GM23248 (cell line): ENCODE data around the gene ACTN2. TPM values are rescaled to one million over a fixed set of nuclear protein-coding genes. Genes with fewer than 3 reads are reported as not detected.

Experiments used
- DNase-seq: peaks from one replicate; pipeline ENCODE4 v3.0.0-alpha.2; 2015
- H2AFZ ChIP-seq: fragments of 200-600 bp; sonication (generic); 2 replicates; pipeline ENCODE4 v1.6.1; 2016; ENCODE audit warnings: antibody characterized with exemption
- H3F3A ChIP-seq: fragments of 200-600 bp; sonication (generic); 2 replicates; pipeline ENCODE4 v1.6.1; 2016; ENCODE audit warnings: mild to moderate bottlenecking, antibody characterized with exemption, mixed run types; ENCODE audit not compliant: insufficient read depth
- H3K27ac ChIP-seq: fragments of 200-600 bp; sonication (generic); 2 replicates; pipeline ENCODE4 v1.5.1; 2016; ENCODE audit warnings: mild to moderate bottlenecking
- H3K27me3 ChIP-seq: fragments of 200-600 bp; sonication (generic); replicated peaks from 2 replicates; pipeline ENCODE4 v1.6.1; 2016; ENCODE audit warnings: mild to moderate bottlenecking; ENCODE audit not compliant: insufficient read depth
- H3K36me3 ChIP-seq: fragments of 200-600 bp; sonication (generic); 2 replicates; pipeline ENCODE4 v1.6.1; 2016; ENCODE audit warnings: low read depth, mild to moderate bottlenecking
- H3K4me1 ChIP-seq: fragments of 200-600 bp; sonication (generic); 2 replicates; pipeline ENCODE4 v1.6.1; 2016; ENCODE audit warnings: mild to moderate bottlenecking; ENCODE audit not compliant: insufficient read depth
- H3K4me2 ChIP-seq: fragments of 200-600 bp; sonication (generic); one replicate; pipeline ENCODE4 v1.6.1; 2016; ENCODE audit warnings: mild to moderate bottlenecking; ENCODE audit not compliant: unreplicated experiment
- H3K4me3 ChIP-seq: fragments of 200-600 bp; sonication (generic); 2 replicates; pipeline ENCODE4 v1.5.1; 2016; ENCODE audit warnings: mild to moderate bottlenecking
- H3K79me2 ChIP-seq: fragments of 200-600 bp; sonication (generic); 2 replicates; pipeline ENCODE4 v1.6.1; 2016; ENCODE audit warnings: mild to moderate bottlenecking; ENCODE audit not compliant: insufficient read depth
- H3K9ac ChIP-seq: fragments of 200-600 bp; sonication (generic); 2 replicates; pipeline ENCODE4 v1.6.1; 2016; ENCODE audit warnings: mild to moderate bottlenecking
- H3K9me2 ChIP-seq: fragments of 200-600 bp; sonication (generic); 2 replicates; pipeline ENCODE4 v1.6.1; 2016; ENCODE audit warnings: mixed run types, mild to moderate bottlenecking, moderate library complexity; ENCODE audit not compliant: insufficient read depth
- H3K9me3 ChIP-seq: fragments of 200-600 bp; sonication (generic); one replicate; pipeline ENCODE4 v1.6.1; 2017; ENCODE audit warnings: low read depth
- H4K20me1 ChIP-seq: fragments of 200-600 bp; sonication (generic); 2 replicates; pipeline ENCODE4 v1.6.0; 2016; ENCODE audit not compliant: insufficient read depth
- EZH2 ChIP-seq: fragments of 200-600 bp; sonication (generic); IDR thresholded peaks from 2 replicates; pipeline ENCODE4 v1.6.1; 2018; ENCODE audit warnings: antibody characterized with exemption, mild to moderate bottlenecking; ENCODE audit not compliant: insufficient read depth, poor library complexity, severe bottlenecking
- EZH2phosphoT487 ChIP-seq: fragments of 200-600 bp; sonication (generic); IDR thresholded peaks from 2 replicates; pipeline ENCODE4 v1.6.1; 2018; ENCODE audit warnings: antibody characterized with exemption, moderate library complexity, mild to moderate bottlenecking, low read depth; ENCODE audit not compliant: insufficient read depth
- WGBS, 2 experiments: methylation state at CpG; one replicate each; pipeline ENCODE4 v1.1.6; 2015 to 2017; ENCODE audit warnings: low lambda C conversion rate in 2 of 2, low coverage in 1 of 2; ENCODE audit errors: missing lambda C conversion rate in 2 of 2; 5-methylcytosine and 5-hydroxymethylcytosine counted together
- in situ Hi-C: fragments of 300-500 bp; cut with MboI; formaldehyde crosslinking; loops from 2 replicates; pipeline ENCODE4 v1.15.0; 2020
- polyA plus RNA-seq: library from polyadenylated mRNA; unstranded; fragments of >200 nt; fragmentation: Nextera tagmentation; extraction: Ambion mirVana; gene quantifications from 2 replicates; pipeline ENCODE4 v1.2.1, GENCODE V29; 2016
- total RNA-seq: library from RNA; depleted of rRNA; stranded (reverse); fragments of >200 nt; shearing (Covaris generic); gene quantifications from 2 replicates; pipeline ENCODE4 v1.2.3, GENCODE V29; 2014

ACTN2 gene
- total and polyA plus RNA-seq, 2 experiments from 2014 or later: not detected

- H3K79me2 ChIP-seq: no peaks in the 10 kb centered on the region
- no peak for DNase-seq
- H3K36me3 ChIP-seq: no peaks in the 10 kb centered on the region
- peaks cover 3% of the 10 kb centered on the region; the same call in 1 of the 2 replicates for H3K4me1 ChIP-seq
- in situ Hi-C loops: loop anchor here (10.0 kb wide), 1 partner anchor 627 kb away; no protein-coding TSS in a partner anchor
- H3K9ac ChIP-seq: no peak overlapping the region
- WGBS, 2 experiments: 80 to 87% methylated on average over 2 of the region's 2 CpGs
- H3K9me3 ChIP-seq: no peaks in the 10 kb centered on the region
- H3K4me2 ChIP-seq: no peak overlapping the region
- TF ChIP-seq EZH2phosphoT487: no peak
- no peak for TF ChIP-seq EZH2
- H3K4me3 ChIP-seq: no peak overlapping the region
- no peaks in the 10 kb centered on the region for H4K20me1 ChIP-seq
- H3F3A ChIP-seq: no peaks in the 10 kb centered on the region
- H3K27ac ChIP-seq: no peak overlapping the region
- H3K9me2 ChIP-seq: no peaks in the 10 kb centered on the region
- H3K27me3 ChIP-seq: no peaks in the 10 kb centered on the region
- H2AFZ ChIP-seq: no peak overlapping the region
Measured at GRCh38 chr1:236757640-236758039, 71.3 kb downstream of the ACTN2 start.

GRCh38 chr1:236759252-236759859 is 73.1 kb downstream of the ACTN2 start:
- Histone ChIP-seq H3K36me3 (no peaks in the 10 kb centered on the region), H3K9ac (no peak overlapping the region), H3K4me1 (peaks cover 5% of the 10 kb centered on the region; the same call in 1 of the 2 replicates), H3K9me2 (no peaks in the 10 kb centered on the region), H3K4me3 (no peak overlapping the region), H3K4me2 (no peak overlapping the region), H4K20me1 (no peaks in the 10 kb centered on the region), H3K27ac (no peak overlapping the region), H2AFZ (peak overlapping the region; percentile 62; the same call in 1 of the 2 replicates), H3K27me3 (no peaks in the 10 kb centered on the region), H3K79me2 (no peaks in the 10 kb centered on the region), H3F3A (no peaks in the 10 kb centered on the region), H3K9me3 (no peaks in the 10 kb centered on the region)
- peak; percentile 56 for DNase-seq
- 33 to 38% methylated on average over 3 of the region's 3 CpGs for WGBS, 2 experiments
- in situ Hi-C loops: loop anchor here (10.0 kb wide), 1 partner anchor 625 kb away; no protein-coding TSS in a partner anchor
- TF ChIP-seq EZH2 (no peak), EZH2phosphoT487 (no peak)

GRCh38 chr1:236760480-236760879 is 74.2 kb downstream of the ACTN2 start:
- H3K9me3 ChIP-seq: no peaks in the 10 kb centered on the region
- WGBS, 2 experiments: 68 to 75% methylated on average over 6 of the region's 6 CpGs
- in situ Hi-C loops: no loop called here

GRCh38 chr1:236760986-236761385 is 74.7 kb downstream of the ACTN2 start:
- H3K36me3 ChIP-seq: no peaks in the 10 kb centered on the region
- no peak overlapping the region for H2AFZ ChIP-seq
- H3K27ac ChIP-seq: no peak overlapping the region
- no peak overlapping the region for H3K4me2 ChIP-seq
- in situ Hi-C loops: no loop called here
- H4K20me1 ChIP-seq: no peaks in the 10 kb centered on the region
- no peaks in the 10 kb centered on the region for H3K9me2 ChIP-seq
- no peaks in the 10 kb centered on the region for H3K79me2 ChIP-seq
- no peak for DNase-seq
- H3K4me3 ChIP-seq: no peak overlapping the region
- H3F3A ChIP-seq: no peaks in the 10 kb centered on the region
- TF ChIP-seq EZH2 (no peak), EZH2phosphoT487 (no peak)
- no peaks in the 10 kb centered on the region for H3K27me3 ChIP-seq
- 86 to 88% methylated on average over 14 of the region's 14 CpGs for WGBS, 2 experiments
- H3K9ac ChIP-seq: no peak overlapping the region
- H3K9me3 ChIP-seq: no peaks in the 10 kb centered on the region
- peaks cover 5% of the 10 kb centered on the region; the same call in 1 of the 2 replicates for H3K4me1 ChIP-seq

More at GRCh38 chr1:236760480-236760879, 74.2 kb downstream of the ACTN2 start:
- DNase-seq: no peak
- Histone ChIP-seq H3K36me3 (no peaks in the 10 kb centered on the region), H2AFZ (no peak overlapping the region), H3K79me2 (no peaks in the 10 kb centered on the region), H3K9ac (no peak overlapping the region), H3K4me2 (no peak overlapping the region), H4K20me1 (no peaks in the 10 kb centered on the region), H3K27ac (no peak overlapping the region), H3K4me3 (no peak overlapping the region), H3K9me2 (no peaks in the 10 kb centered on the region), H3F3A (no peaks in the 10 kb centered on the region), H3K27me3 (no peaks in the 10 kb centered on the region), H3K4me1 (peaks cover 5% of the 10 kb centered on the region; the same call in 1 of the 2 replicates)
- no peak for TF ChIP-seq EZH2
- TF ChIP-seq EZH2phosphoT487: no peak
